Fibroblast of skin of right biceps (primary cell): ENCODE measurements around the gene STK39.

Source experiments
- DNase-seq: peaks from one replicate; pipeline ENCODE4 v3.0.0-alpha.2; 2013

Gene STK39

DNA sequence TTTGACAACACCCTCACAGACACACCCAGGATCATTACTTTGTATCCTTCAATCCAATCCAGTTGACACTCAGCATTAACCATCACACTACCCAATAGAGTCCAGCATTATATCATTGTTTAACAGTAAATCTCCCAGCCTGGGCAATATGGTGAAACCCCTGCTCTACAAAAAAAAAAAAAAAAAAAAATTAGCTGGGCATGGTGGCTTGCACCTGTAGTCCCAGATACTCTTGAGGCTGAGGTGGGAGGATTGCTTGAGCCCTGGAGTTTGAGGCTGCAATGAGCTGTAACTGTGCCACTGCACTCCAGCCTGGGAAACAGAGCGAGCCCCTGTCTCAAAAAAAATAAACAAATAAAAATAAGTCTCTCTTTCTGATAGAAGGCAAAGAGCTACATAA is 304.0 kb downstream of the STK39 start:
- no peak for DNase-seq

- DNase-seq: no peak
Measured at GRCh38 chr2:167942366-167943081, 304.9 kb downstream of the STK39 start.

GRCh38 chr2:167941604-167942003 is 305.8 kb downstream of the STK39 start:
- DNase-seq: no peak

GRCh38 chr2:167940734-167941507 is 306.5 kb downstream of the STK39 start:
- no peak for DNase-seq

GRCh38 chr2:167940346-167940725 is 307.1 kb downstream of the STK39 start:
- DNase-seq: no peak

DNA sequence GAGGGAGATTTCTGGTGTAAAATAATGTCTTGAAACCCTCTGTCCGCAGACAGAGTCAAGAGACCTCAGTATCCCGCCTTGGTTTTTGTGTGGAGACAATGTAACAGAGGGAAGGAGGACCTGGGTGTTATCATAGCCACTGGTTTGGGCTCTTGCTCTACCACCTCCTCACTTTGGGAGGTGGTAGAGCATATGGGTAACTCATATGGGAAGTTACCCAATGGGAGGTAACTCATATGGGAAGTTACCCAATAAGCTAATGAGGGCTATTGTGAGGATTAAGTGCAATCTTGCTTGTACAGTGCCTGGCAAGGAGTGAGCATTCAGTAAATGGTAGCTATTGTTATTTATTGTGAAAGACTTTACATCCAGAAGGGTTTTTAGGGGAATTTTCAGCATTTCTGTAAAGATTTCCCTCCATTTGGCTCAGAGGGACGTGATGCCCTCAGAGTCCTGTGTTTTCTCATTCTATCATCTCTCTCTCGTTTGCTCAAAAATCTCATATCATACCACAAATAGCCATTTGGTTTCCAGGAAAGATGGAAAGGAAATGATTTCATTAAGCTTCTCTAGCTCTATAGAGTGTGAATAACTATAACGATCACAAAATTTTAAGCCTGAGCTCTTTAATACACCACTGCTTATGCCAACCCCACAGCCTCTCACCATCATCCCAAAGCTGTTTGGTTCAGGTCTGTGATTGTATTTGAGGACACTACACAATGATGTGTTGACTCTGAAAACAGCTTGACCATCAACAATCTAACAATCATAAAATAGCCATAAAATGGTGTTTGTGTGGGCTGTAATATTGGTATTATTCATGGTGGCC is 307.7 kb downstream of the STK39 start:
- DNase-seq: no peak

DNA sequence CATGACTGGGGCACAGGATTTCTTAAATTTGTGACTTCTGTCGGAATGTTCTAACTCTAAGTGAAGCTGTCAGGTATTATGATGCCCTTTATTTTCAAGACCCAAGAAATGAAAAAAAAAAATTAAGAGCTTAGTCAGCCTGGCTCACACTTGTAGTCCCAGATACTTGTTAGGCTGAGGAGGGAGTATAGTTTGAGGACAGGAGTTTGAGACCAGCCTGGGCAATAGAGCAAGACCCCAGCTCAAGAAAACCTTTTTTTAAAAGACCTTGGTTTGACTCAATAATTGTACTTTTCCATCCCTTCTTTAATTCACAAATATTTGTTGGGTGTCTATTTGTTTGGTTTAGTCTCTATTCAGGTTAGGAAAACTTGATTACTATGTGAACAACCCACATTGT is 310.0 kb downstream of the STK39 start:
- no peak for DNase-seq

- no peak for DNase-seq
Measured at GRCh38 chr2:167935803-167936110, 311.6 kb downstream of the STK39 start.

GRCh38 chr2:167933097-167933814 is 314.1 kb downstream of the STK39 start:
- no peak for DNase-seq

GRCh38 chr2:167932123-167932693 is 315.2 kb downstream of the STK39 start:
- no peak for DNase-seq

DNA sequence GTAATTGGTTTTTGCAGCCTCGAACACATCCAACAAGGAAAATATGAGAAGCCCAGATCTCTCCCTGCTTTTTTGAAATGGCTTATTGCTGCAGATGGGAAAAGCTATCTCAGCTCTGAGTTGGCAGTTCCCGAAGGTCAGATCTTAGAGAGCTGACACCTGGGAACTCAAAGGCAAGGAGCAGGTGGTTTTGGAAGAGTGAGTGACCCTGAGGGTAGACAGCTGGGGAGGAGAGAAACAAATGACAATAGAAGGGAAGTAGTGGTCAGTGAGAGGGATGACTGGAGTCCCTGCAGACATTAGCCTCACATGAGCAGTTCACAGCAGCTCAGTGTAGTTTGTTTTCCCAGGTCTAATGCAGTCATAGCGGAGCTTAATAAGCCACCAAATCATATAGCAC is 317.9 kb downstream of the STK39 start:
- no peak for DNase-seq

DNA sequence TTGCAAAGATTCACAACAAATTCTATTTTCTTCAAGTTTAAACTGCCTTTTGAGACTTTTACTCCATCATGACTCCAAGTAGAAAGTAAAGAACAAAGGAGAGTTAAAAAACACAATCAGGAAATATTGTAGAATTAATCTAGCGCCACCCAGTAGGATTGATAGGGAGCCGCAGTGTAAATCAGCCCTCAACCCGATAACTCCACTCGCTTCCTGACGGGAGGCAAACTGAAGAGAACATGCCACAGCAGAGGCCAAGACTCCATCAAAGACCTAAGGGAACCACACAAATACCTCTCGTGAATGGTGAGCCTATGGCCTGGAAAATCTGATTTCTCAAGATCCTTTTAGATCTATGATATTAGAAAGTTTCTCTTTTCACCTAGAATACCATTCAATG is 319.0 kb downstream of the STK39 start:
- no peak for DNase-seq

DNA sequence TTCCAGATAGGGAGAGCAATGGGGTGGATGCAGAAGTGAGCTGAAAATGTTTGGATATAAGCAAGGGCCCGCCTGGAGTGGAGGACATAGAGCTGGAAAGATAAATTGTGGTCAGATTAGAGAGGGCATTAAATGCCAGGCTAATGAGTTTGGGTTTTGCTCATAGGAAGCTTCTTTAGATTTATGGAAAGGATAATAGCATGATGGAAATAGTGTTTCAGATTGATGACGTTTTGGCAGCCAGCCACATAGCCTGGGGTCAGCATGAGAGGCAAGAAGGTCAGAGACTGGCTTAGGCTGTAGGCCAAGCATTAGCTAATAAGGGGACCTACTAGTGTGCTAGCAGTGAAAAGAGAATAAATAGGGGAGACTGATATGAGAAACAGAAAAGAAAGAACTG is 321.6 kb downstream of the STK39 start:
- no peak for DNase-seq

DNA sequence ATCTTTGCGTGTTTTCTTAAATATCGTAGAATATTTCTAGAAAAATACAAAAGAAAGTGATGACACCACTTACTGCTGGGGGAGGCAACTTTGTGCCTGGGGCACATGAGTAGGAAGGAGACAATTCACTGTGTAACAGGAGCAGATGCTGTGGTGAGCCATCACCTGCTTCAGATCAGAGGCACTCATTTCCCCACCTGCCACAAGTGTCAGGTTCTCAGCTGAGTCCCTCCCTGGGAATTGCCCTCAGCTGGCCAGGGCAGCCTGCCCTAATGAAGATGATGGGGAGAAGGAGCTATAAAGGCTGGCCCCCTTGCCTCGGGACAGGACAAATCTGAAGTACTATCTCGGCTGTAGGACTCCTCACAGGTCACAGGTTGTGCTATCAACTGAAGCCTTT is 322.8 kb downstream of the STK39 start:
- DNase-seq: no peak

GRCh38 chr2:167916756-167917155 is 330.6 kb downstream of the STK39 start:
- DNase-seq: no peak

- no peak for DNase-seq
Measured at GRCh38 chr2:167914969-167915368, 332.4 kb downstream of the STK39 start.

DNA sequence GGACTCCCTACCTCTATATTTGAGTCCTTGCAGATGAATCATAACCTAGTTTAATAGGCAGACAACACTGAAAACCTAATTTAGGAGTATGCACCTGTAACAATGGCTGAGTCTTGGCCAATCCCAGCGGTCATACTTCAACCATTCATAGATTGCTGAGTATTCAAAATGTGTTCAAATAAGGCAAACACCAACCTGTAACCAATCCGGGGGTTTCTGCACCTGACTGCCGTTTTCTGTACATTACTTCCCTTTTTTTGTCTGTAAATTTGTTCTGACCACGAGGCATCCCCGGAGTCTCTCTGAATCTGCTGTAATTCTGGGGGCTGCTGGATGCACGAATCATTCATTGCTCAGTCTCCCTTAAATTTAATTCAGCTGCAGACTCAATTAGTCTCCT is 338.6 kb downstream of the STK39 start:
- DNase-seq: no peak

GRCh38 chr2:167905668-167906067 is 341.7 kb downstream of the STK39 start:
- no peak for DNase-seq
